HCT116 (cell line): ENCODE data around the gene DDX52. TPM values are rescaled to one million over a fixed set of nuclear protein-coding genes. Genes with fewer than 3 reads are reported as not detected.

Source experiments
- ATAC-seq: fragments of 200-7000 bp; cut with Tn5 transposase; 2 replicates; pipeline ENCODE4 v1.9.1; 2020; ENCODE audit warnings: mild to moderate bottlenecking, moderate library complexity
- BruUV-seq: library from RNA; stranded (reverse); fragments of 400-500 nt; replicated peaks from 2 replicates; lab custom pipeline; 2021; lab: Mats Ljungman, UMichigan
- CTCF ChIA-PET: fragments of 300-600 bp; sonication (Branson Sonifier 250); formaldehyde crosslinking; loops from one replicate; lab custom pipeline; 2021; ENCODE audit warnings: antibody characterized with exemption; lab: Charles Lee
- POLR2A ChIA-PET: fragments of 300-600, 350-600 bp; sonication (Branson Sonifier 250); formaldehyde crosslinking; loops from one replicate; lab custom pipeline; 2021; ENCODE audit warnings: antibody characterized with exemption; lab: Charles Lee
- RAD21 ChIA-PET, 2 experiments: fragments of 300-600 bp; sonication (Branson Sonifier 250); formaldehyde crosslinking; loops; one replicate each; lab custom pipeline; 2023; ENCODE audit warnings: low total read pairs in 2 of 2; ENCODE audit not compliant: uncharacterized antibody in 2 of 2, unreplicated experiment in 2 of 2, low non-redundant PET in 1 of 2; lab: Charles Lee
- DNase-seq: peaks from one replicate; pipeline ENCODE4 v3.0.0-alpha.2; 2010; ENCODE audit warnings: low read depth, low spot score
- H2AFZ ChIP-seq: fragments of 200-600 bp; shearing (Covaris generic), sonication (generic); 2 replicates; pipeline ENCODE4 v1.6.1; 2017; ENCODE audit warnings: low read depth, mixed run types, mixed read lengths, antibody characterized with exemption, low read length; ENCODE audit not compliant: poor library complexity, severe bottlenecking
- H3K27ac ChIP-seq: 2 replicates; pipeline ENCODE4 v1.5.1; 2012; ENCODE audit warnings: low read depth, low read length
- H3K27me3 ChIP-seq: fragments of 200-600 bp; sonication (generic); 2 replicates; pipeline ENCODE4 v1.6.1; 2016; ENCODE audit warnings: mixed run types, low read length, mixed read lengths; ENCODE audit not compliant: insufficient read depth
- H3K36me3 ChIP-seq, 2 experiments: fragments of 200-500 bp in 1 of 2; fragments of 200-600 bp in 1 of 2; sonication (Bioruptor generic) in 1 of 2; sonication (generic) in 1 of 2; 2 replicates each; pipeline versions ENCODE4 v1.5.1 to v1.6.1; 2014 to 2016; ENCODE audit warnings: low read length in 2 of 2, inconsistent platforms in 1 of 2, mixed read lengths in 1 of 2, mixed run types in 1 of 2; ENCODE audit not compliant: insufficient read depth in 2 of 2, control insufficient read depth in 1 of 2
- H3K4me1 ChIP-seq, 2 experiments: fragments of 200-600 bp in 1 of 2; sonication (generic) in 1 of 2; 2 replicates each; pipeline versions ENCODE4 v1.5.1 to v1.6.1; 2012 to 2017; ENCODE audit warnings: low read length in 2 of 2, inconsistent platforms in 1 of 2, mild to moderate bottlenecking in 1 of 2, mixed read lengths in 1 of 2, mixed run types in 1 of 2, moderate library complexity in 1 of 2; ENCODE audit not compliant: insufficient read depth in 2 of 2, control insufficient read depth in 1 of 2
- H3K4me2 ChIP-seq: fragments of 200-600 bp; sonication (generic); 2 replicates; pipeline ENCODE4 v1.6.1; 2017; ENCODE audit warnings: mixed run types, low read length, mixed read lengths
- H3K4me3 ChIP-seq, 2 experiments: fragments of 200-600 bp in 1 of 2; sonication (generic) in 1 of 2; replicated peaks in 1 of 2; 2 replicates each; pipeline ENCODE4 v1.5.1; 2011 to 2016; ENCODE audit warnings: low read length in 2 of 2, control low read depth in 1 of 2, low read depth in 1 of 2, mild to moderate bottlenecking in 1 of 2, mixed read lengths in 1 of 2, mixed run types in 1 of 2
- H3K79me2 ChIP-seq: fragments of 200-600 bp; sonication (generic); 2 replicates; pipeline ENCODE4 v1.6.1; 2017; ENCODE audit warnings: mild to moderate bottlenecking, mixed run types, low read length, moderate library complexity, mixed read lengths; ENCODE audit not compliant: insufficient read depth
- H3K9ac ChIP-seq: fragments of 200-600 bp; sonication (generic); 2 replicates; pipeline ENCODE4 v1.6.1; 2016; ENCODE audit warnings: low read length, mixed read lengths
- H3K9me2 ChIP-seq: fragments of 200-600 bp; sonication (generic), shearing (Covaris generic); 2 replicates; pipeline ENCODE4 v1.6.1; 2017; ENCODE audit warnings: mixed run types, mild to moderate bottlenecking, moderate library complexity; ENCODE audit not compliant: insufficient read depth
- H3K9me3 ChIP-seq, 2 experiments: fragments of 200-500 bp in 1 of 2; fragments of 200-600 bp in 1 of 2; sonication (Bioruptor generic) in 1 of 2; sonication (generic) in 1 of 2; 2 replicates each; pipeline ENCODE4 v1.6.1; 2014 to 2017; ENCODE audit warnings: low read length in 2 of 2, mixed read lengths in 2 of 2, inconsistent platforms in 1 of 2, low read depth in 1 of 2, mild to moderate bottlenecking in 1 of 2, mixed run types in 1 of 2, moderate library complexity in 1 of 2; ENCODE audit not compliant: control insufficient read depth in 1 of 2, insufficient read depth in 1 of 2
- H4K20me1 ChIP-seq: fragments of 200-600 bp; sonication (generic), shearing (Covaris generic); 2 replicates; pipeline ENCODE4 v1.6.1; 2017; ENCODE audit warnings: mixed run types, mild to moderate bottlenecking, moderate library complexity; ENCODE audit not compliant: insufficient read depth
- CEBPB ChIP-seq: IDR thresholded peaks from 2 replicates; pipeline ENCODE4 v1.6.1; 2012; ENCODE audit warnings: low read depth
- EGR1 ChIP-seq: IDR thresholded peaks from 2 replicates; pipeline ENCODE4 v1.6.1; 2012; ENCODE audit warnings: low read depth
- EZH2phosphoT487 ChIP-seq: fragments of 200-600 bp; IDR thresholded peaks from 2 replicates; pipeline ENCODE4 v1.6.1; 2018; ENCODE audit warnings: antibody characterized with exemption, borderline replicate concordance
- FOSL1 ChIP-seq: IDR thresholded peaks from 2 replicates; pipeline ENCODE4 v1.6.1; 2012; ENCODE audit warnings: low read depth
- RAD21 ChIP-seq: IDR thresholded peaks from 2 replicates; pipeline ENCODE4 v1.6.1; 2012; ENCODE audit warnings: low read depth, mild to moderate bottlenecking
- SIN3A ChIP-seq: IDR thresholded peaks from 2 replicates; pipeline ENCODE4 v1.6.1; 2012; ENCODE audit warnings: low read depth
- SRF ChIP-seq: IDR thresholded peaks from 2 replicates; pipeline ENCODE4 v1.6.1; 2012; ENCODE audit warnings: low read depth
- TCF7L2 ChIP-seq: IDR thresholded peaks from 2 replicates; pipeline ENCODE4 v1.7.0; 2011; ENCODE audit warnings: borderline replicate concordance, inconsistent platforms; ENCODE audit not compliant: insufficient read depth, insufficient read length; ENCODE audit errors: extremely low read depth
- YY1 ChIP-seq: IDR thresholded peaks from 2 replicates; pipeline ENCODE4 v1.6.1; 2011; ENCODE audit warnings: low read length, low read depth, moderate library complexity, mild to moderate bottlenecking; ENCODE audit not compliant: insufficient replicate concordance; ENCODE audit errors: extremely low read depth
- ZNF274 ChIP-seq: fragments of 200-500 bp; sonication (Bioruptor generic); IDR thresholded peaks from 2 replicates; pipeline ENCODE4 v1.6.1; 2014; ENCODE audit warnings: mild to moderate bottlenecking, low read depth, low read length, inconsistent platforms
- intact Hi-C: fragments of 100-400 bp; cut with micrococcal nuclease; formaldehyde crosslinking; loops from 2 replicates; pipeline ENCODE4 v1.10.0; 2022
- total RNA-seq: library from RNA; stranded (reverse); gene quantifications from one replicate; pipeline ENCODE4 v1.2.1, GENCODE V29; 2021; ENCODE audit not compliant: unreplicated experiment
- TF ChIP-seq, protein P1 (sequence below), 3 experiments: fragments of 200-600 bp in 1 of 3; sonication (generic) in 1 of 3; IDR thresholded peaks in 2 of 3; conservative IDR thresholded peaks in 1 of 3; 2 replicates each; pipeline ENCODE4 v1.5.1; 2012 to 2017; ENCODE audit warnings: low read depth in 2 of 3, low read length in 2 of 3, antibody characterized with exemption in 1 of 3, borderline replicate concordance in 1 of 3, control low read depth in 1 of 3, mild to moderate bottlenecking in 1 of 3, mixed read lengths in 1 of 3, mixed run types in 1 of 3, moderate library complexity in 1 of 3; ENCODE audit not compliant: insufficient read depth in 1 of 3
- TF ChIP-seq, protein P2 (sequence below): IDR thresholded peaks from 2 replicates; pipeline ENCODE4 v1.6.1; 2011; ENCODE audit warnings: mild to moderate bottlenecking, low read length, moderate library complexity; ENCODE audit not compliant: insufficient replicate concordance; ENCODE audit errors: extremely low read depth

DDX52 gene
- total RNA-seq, 1 experiment from 2014 or later = 45.4 TPM

DNA sequence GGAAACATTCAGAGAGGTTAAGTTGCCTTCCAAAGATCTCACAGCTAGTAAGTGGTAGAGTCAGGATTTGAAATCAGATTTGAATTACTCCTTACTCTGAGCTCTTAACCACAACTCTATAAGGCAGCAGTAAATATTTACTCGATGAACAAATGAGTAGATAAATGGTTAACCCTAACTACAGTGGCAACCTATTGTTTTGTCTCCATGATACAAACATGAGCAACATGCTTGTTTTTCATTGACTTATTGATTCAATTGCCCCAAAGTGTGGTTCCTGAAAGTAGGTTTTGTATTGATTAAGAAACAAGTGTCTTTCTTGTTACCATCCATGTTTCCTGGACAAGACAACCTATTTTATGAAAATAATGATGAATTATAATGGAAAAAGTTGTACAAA lies 34.8 kb upstream of the DDX52 start:
- no peak overlapping the region for H3K9ac ChIP-seq
- no peak for ATAC-seq
- H3K79me2 ChIP-seq = no peaks in the 10 kb centered on the region
- ChIA-PET CTCF (no interaction called here), POLR2A (no interaction called here), RAD21 (no interaction called here)
- no TSS peak for BruUV-seq
- TF ChIP-seq, protein P1, sequence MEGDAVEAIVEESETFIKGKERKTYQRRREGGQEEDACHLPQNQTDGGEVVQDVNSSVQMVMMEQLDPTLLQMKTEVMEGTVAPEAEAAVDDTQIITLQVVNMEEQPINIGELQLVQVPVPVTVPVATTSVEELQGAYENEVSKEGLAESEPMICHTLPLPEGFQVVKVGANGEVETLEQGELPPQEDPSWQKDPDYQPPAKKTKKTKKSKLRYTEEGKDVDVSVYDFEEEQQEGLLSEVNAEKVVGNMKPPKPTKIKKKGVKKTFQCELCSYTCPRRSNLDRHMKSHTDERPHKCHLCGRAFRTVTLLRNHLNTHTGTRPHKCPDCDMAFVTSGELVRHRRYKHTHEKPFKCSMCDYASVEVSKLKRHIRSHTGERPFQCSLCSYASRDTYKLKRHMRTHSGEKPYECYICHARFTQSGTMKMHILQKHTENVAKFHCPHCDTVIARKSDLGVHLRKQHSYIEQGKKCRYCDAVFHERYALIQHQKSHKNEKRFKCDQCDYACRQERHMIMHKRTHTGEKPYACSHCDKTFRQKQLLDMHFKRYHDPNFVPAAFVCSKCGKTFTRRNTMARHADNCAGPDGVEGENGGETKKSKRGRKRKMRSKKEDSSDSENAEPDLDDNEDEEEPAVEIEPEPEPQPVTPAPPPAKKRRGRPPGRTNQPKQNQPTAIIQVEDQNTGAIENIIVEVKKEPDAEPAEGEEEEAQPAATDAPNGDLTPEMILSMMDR (IDR thresholded peaks at IDR 0.05 in 2 of 3, conservative IDR thresholded peaks at IDR 0.05 in 1 of 3; ENCODE audit: borderline replicate concordance in 1 of 3, insufficient read depth in 1 of 3, low read depth in 2 of 3, low read length in 2 of 3) = no peak
- TF ChIP-seq EZH2phosphoT487 (no peak), ZNF274 (no peak), EGR1 (no peak), TCF7L2 (no peak), RAD21 (no peak), YY1 (no peak), FOSL1 (no peak), CEBPB (no peak), SRF (no peak), SIN3A (no peak)
- TF ChIP-seq, protein P2, sequence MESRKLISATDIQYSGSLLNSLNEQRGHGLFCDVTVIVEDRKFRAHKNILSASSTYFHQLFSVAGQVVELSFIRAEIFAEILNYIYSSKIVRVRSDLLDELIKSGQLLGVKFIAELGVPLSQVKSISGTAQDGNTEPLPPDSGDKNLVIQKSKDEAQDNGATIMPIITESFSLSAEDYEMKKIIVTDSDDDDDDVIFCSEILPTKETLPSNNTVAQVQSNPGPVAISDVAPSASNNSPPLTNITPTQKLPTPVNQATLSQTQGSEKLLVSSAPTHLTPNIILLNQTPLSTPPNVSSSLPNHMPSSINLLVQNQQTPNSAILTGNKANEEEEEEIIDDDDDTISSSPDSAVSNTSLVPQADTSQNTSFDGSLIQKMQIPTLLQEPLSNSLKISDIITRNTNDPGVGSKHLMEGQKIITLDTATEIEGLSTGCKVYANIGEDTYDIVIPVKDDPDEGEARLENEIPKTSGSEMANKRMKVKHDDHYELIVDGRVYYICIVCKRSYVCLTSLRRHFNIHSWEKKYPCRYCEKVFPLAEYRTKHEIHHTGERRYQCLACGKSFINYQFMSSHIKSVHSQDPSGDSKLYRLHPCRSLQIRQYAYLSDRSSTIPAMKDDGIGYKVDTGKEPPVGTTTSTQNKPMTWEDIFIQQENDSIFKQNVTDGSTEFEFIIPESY = no peak
- H3K4me1 ChIP-seq = no peaks in the 10 kb centered on the region
- no peaks in the 10 kb centered on the region for H3K27me3 ChIP-seq
- H3K36me3 ChIP-seq = no peaks in the 10 kb centered on the region
- H2AFZ ChIP-seq = no peak overlapping the region
- H3K4me2 ChIP-seq = no peak overlapping the region
- H3K4me3 ChIP-seq = no peak overlapping the region
- H3K27ac ChIP-seq = no peak overlapping the region
- H4K20me1 ChIP-seq = no peaks in the 10 kb centered on the region
- H3K9me3 ChIP-seq = no peaks in the 10 kb centered on the region
- no peaks in the 10 kb centered on the region for H3K9me2 ChIP-seq
- intact Hi-C loops = no loop called here
- no peak for DNase-seq
